NCI-H187 treated with DMSO at 0.1 percent for 48 hours (cell line): Measurements from ENCODE around the gene PRKN.
"Not testable (repeated sequence)": the region's sequence is repeated elsewhere in the genome, so short reads cannot be mapped to it uniquely, and the experiment has no call there.

Source experiments
- DNase-seq: peaks from one replicate; lab custom pipeline; 2025; lab: John Stamatoyannopoulos, UW

Gene PRKN

GRCh38 chr6:161354276-161354840 is 1373.2 kb downstream of the PRKN start:
- DNase-seq = no peak

- DNase-seq = no peak
Observed at GRCh38 chr6:161353208-161353613, 1374.4 kb downstream of the PRKN start.

- DNase-seq = no peak
Observed at GRCh38 chr6:161351858-161352257, 1375.7 kb downstream of the PRKN start.

DNA sequence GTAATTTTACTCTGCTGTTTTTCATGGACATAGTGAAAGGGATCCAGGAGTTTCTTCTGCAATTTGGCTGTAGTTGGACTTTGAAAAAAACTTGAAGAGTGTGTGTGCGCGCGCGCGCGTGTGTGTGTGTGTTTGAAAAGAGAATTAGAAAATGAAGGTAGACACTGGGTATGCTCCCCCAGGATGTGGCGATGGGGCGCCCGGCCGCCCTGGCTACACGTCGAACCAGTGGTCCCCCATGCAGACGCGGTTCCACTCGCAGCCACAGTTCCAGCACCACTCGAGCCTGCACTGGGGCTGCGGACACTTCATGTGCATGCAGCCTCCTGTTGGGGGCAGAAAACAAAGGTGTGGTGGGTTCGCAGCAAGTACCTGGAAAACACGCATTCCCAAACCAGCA is 1377.7 kb downstream of the PRKN start:
- no peak for DNase-seq

DNA sequence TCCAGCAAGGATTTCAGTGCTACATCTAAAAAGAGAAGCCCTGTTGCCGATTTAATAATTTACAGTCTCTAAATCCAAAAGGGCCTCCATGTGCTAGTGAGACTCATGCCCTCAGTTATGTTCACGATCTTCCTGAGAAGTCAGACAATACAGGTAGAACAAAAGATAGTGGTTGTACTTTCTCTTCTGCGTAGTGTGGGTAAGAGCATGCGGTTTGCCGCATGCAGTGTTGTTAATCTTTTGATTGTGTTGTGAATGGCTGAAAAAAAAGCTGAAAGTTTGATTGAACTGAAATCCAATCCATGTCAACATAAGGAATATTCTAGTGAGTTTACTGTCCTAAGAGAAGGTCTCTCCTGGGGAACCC is 1379.0 kb downstream of the PRKN start:
- no peak for DNase-seq

DNA sequence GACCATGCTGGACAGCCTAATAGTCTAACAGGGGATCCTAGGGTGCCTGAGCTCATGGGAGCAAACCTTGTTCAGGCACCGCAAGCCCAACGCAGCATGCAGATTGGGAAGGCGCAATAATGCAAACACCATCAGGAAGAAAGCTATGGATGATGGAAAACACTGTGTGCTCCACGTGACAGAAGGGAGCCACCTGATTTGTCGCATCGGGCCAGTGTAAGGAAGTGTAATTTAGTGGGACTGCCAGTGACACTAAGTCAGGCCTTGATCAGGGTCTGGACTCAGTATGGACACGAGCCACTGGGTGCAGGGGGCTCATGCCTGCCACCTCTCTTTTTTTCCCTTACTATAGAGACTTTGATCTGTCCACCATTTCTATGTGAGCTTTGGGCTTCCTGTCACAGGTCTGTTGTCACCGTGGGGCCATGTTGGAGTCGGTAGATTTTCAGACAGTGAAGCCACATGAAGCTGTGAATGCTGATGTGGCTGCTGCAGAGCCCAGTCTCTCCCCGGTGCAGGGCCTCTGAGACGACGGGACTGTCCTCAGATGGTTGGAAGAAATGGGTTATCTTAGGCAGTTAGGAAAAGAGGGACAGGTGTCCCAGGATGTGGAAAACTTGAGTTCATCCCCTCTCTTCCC is 1379.5 kb downstream of the PRKN start:
- no peak for DNase-seq

- DNase-seq = no peak
Observed at GRCh38 chr6:161347125-161347524, 1380.4 kb downstream of the PRKN start.

- DNase-seq = no peak
Observed at GRCh38 chr6:161346717-161347116, 1380.8 kb downstream of the PRKN start.

- no peak for DNase-seq
Observed at GRCh38 chr6:161344626-161345025, 1382.9 kb downstream of the PRKN start.

GRCh38 chr6:161342039-161342438 is 1385.5 kb downstream of the PRKN start:
- DNase-seq = no peak

- DNase-seq = no peak
Observed at GRCh38 chr6:161341638-161342037, 1385.9 kb downstream of the PRKN start.

- no peak for DNase-seq
Observed at GRCh38 chr6:161338015-161338414, 1389.6 kb downstream of the PRKN start.

DNA sequence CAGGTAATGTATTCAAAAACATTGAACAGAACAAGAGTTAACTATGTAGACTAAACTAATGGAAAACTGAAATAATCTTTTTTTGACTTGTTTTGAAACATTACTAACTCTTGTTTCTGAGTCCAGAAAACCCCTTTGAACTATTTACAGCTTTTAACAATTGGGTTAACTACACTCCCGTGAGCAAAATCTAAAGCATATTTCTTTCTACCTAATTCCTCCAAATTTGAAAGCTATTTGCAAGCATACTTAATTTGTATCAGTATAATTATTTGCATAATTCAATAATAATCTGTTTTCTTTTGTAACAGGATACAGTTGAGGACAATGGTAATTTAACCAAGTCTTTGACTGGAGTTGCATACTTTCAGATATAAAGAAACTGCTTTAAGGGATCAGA is 1391.1 kb downstream of the PRKN start:
- no peak for DNase-seq

- DNase-seq = no peak
Observed at GRCh38 chr6:161333410-161333809, 1394.2 kb downstream of the PRKN start.

DNA sequence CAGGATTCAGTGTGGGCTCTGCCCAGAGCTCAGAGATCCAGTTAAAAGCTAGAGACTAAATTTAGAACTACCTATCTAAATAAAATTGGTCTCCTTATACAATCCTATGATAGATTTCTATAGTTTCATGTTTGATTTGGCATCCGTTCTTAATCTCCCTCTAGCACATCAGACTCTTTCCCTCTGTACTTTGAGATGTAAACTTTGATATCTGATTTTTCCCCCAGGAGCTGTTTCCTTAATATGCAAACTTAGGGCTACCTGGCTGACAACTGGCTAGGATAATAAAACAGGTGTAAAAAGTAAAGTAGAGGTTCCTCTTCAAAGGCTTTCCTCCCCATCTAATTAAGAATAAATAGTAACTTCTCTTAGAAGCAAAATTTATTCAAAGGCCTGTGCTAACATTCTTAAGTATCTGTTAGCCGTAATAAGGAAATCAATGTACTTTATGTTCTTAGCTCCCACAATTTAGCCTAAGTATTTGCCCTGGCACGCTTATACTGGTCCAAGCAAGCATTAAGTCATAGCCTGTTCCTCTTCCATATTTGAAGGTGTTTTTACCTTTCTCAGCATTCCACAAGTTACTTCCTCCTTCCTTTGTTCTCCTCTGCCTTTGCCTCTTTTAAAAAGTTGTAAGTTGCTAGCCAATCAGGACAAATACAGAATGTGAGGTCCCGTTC is 1396.0 kb downstream of the PRKN start:
- DNase-seq = not testable (repeated sequence)

DNA sequence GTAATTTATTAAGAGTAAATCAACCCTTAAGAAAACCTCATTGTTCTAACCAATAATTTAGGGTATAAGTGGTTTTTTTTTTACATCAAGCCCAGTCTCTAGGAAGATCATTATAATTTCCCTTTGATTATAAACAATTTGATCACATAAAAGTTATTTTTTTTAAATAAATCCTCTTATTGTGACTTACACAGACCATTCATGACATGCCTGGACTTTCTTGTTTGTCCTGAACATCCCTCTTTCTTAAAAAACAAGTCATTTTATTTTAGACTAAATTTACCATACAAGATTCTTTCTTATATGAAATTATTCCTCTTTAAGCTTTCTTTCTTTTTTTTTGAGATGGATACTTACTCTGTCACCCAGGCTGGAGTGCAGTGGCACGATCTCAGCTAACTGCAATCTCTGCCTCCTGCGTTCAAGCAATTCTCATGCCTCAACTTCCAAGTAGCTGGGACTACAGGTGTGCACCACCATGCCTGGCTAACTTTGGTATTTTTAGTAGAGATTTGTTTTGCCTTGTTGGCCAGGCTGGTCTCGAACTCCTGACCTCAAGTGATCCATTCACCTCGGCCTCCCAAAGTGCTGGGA is 1400.1 kb downstream of the PRKN start:
- DNase-seq = no peak

DNA sequence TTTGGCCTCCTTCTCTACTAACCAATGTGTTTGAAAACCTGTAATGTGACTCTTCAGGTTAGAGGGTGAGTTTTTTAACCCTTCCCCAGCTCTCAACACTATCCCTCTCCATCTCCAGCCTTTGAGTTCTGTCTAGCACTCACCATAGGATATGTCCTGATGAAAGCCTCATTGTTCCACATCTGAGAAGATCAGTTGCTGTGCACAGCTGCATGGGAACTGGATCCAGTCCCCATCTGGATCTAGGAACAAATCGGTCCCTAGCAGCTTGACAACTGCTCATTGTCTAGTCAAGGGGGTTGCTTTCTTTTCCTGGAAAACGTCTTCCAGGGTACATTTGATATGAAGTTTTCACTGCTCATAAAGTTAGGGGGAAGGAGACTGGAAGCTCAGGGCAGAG is 1408.3 kb downstream of the PRKN start:
- no peak for DNase-seq

- DNase-seq = no peak
Observed at GRCh38 chr6:161318456-161318855, 1409.1 kb downstream of the PRKN start.

- no peak for DNase-seq
Observed at GRCh38 chr6:161316531-161316930, 1411.0 kb downstream of the PRKN start.

DNA sequence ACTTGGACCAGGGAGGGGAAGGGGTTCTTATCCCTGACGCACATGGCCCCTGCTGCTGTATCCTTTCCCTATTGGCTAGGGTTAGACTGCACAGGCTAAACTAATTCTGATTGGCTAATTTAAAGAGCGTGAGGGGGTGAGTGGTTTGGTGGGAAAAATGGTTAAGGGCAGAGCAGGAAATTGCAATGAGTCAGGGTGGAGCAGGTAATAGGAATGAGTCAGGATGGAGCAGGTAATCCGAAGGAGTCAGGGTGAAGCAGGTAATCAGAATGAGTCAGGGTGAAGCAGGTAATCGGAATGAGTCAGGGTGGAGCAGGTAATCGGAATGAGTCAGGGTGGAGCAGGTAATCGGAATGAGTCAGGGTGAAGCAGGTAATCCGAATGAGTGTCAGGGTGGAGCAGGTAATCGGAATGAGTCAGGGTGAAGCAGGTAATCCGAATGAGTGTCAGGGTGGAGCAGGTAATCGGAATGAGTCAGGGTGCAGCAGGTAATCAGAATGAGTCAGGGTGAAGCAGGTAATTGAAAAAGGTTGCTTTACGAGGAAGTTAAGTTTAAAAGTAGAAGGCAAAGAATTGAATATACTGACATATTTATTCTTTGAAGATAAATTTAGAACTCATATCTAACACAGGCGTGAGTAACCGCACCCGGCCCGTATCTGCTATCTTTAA is 1412.2 kb downstream of the PRKN start:
- not testable (repeated sequence) for DNase-seq

GRCh38 chr6:161314541-161315245 is 1412.9 kb downstream of the PRKN start:
- not testable (repeated sequence) for DNase-seq

DNA sequence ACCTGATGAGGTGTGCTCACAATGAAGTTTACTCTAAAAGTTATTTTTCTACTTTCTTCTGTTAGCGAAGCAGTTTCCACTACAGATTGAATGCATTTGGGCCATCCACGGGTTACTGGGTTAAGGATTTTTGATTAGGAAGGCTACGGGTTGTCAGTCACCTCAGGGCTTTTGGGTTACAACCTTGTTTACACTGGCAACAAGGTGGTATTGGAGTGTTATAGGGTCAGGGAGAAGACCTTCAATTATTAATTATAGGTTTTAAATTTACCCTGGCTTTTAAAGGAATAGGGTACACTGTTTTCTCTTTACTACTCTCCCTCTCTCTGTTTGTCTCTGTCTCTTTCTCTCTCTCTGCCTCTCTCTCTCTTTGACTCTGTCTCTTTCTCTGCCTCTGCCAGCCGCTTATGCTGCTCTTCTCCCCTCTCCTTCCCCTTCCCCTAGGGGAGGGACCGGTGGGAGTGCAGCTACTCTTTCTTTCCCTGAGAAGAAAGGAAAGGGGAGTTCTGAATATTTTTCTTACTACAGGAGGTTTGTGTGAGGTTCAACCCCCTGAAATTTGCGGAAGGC is 1413.5 kb downstream of the PRKN start:
- no peak for DNase-seq
